Stimulated activated naive CD4-positive, alpha-beta T cell treated with Interleukin-2 at 50 U/mL for 16 hours (primary cell): ENCODE results near the gene CCNL2.
"Not testable (repeated sequence)": the region's sequence is repeated elsewhere in the genome, so short reads cannot be mapped to it uniquely, and the experiment has no call there.

Experiments used
- DNase-seq: peaks from one replicate; lab custom pipeline; 2025; lab: John Stamatoyannopoulos, UW

CCNL2 gene

DNA sequence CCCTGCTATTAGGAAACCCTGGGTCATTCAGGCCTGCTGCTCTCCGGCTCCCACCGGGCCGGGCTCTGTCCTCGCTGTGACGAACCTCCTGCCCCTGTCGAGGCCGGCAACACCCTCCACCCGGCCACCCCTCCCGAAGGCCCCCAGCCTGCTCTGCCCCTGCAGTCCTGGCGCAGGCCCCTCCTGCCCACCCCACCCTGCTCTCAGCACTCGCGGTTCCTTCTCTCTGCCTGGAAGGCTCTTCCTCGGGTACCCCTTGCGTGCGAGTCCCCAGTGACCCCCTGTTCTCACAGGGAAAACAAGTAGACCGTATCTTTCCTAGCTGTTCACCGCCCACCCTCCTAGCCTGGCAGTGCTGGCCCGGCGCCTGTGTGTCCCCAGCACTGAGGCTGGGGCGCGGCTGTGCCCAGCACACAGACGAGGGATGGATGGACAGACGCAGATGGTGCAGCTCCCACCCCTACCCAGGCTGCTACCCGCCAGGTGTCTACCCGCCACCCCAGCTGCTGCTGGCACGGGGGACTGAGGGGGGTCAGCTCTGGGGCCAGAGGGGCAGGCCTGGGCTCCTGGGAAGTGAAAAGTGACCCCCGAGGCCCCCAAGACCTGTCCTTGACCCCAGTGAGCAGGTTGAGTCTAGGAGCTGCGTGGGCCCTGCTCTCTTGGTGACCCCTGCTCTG lies 33.3 kb upstream of the CCNL2 start:
- DNase-seq: no peak

DNA sequence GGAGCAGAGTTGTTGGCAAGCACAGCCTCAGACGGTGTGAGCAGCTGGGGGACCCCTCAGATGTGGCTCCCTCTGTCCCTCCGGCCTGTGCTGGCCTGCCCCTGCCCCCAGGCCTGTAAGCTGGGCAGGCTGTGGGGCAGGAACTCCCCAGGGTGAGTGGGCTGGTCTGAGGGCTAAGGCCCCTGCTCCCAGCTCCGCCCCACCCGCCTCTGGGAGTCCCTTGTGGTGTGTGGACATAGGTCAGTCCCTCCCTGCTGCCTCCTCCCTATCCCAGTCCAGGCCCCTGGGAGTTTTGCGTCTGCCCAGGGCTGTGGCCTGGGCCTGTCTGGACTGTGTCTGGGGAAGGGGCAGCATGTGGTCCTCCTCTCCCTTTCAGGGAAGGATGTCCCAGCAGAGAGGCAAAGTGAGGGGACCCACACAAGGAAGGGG lies 32.7 kb upstream of the CCNL2 start:
- no peak for DNase-seq

DNA sequence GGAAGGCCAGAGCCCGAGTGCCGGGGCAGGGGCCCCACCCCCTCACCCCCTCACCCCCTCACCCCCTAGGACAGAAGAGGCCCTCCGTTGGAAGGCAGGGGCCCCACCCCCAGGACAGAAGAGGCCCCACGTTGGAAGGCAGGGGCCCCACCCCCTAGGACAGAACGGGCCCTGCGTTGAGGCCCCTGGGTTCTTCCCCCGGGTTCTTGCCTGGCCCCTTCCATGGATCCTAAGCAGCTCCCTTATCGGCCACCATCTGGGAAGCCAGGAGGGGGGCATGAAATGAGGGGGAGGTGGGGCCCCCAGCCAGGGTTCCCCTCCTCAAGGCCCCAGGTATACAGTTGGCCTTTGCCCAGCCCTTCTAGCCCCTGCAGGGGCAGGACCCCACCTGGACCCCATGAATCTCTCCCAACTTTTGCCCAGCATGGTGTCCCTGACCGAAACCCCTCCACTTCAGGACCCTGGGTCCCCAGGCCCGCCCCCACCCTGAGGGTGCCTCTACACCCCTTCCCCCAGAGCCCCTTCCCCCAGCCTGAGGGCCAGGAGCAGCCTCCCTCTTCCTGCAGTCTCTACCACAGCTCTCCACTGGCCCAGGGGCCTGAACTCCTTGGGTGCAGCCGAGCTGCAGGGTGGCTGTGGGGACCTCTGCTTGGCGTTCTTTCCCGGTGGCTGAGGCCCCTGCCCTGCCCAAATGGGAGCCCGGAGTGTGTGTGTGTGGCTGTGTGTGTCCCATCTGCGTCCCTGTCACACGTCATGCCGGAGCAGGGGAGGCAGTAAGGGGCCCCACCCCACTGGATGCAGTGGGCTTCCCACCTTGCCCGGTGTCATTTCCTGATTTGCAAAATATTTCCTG lies 32.1 kb upstream of the CCNL2 start:
- no peak for DNase-seq

DNA sequence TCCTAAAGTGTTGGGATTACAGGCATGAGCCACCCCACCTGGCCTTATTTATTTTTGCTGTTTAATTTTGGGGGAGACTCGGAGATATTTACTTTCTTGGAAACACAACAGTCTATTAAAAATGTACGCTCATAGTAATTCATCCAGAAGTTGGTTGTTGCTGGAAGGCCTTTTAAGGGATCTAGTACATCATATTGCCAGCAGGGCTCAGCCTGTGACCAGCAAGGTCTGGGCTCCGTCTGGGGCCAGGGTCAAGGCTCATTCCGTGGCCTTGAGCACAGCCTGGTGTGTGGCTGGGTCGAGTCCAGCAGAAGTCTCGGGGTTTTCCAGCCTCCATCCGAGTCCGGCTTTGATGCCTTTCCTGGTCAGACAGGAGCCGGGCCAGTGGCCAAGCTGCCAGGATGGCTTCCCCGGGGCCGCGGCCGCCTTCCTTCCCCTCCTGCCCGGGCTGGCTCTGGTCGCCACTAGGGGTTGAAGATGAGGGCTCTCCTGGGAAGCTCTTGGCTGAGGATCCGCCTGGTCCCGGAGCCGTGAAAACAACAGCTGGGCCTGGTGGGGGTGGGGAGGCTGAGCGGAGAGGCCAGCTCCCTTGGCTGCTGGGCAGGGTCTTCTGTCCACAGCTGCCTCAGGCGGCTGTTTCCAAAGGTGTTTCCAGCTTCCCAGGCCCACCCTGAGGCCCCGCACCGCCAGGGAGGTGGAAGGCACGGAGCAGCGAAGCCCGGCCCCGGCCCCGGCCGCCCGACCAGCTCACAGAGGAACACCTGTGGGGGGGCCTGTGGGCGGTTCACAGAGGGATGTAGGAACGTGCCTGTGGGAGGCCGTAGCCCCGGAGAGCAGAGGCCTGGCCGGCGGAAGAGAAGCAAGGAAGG lies 31.2 kb upstream of the CCNL2 start:
- no peak for DNase-seq

DNA sequence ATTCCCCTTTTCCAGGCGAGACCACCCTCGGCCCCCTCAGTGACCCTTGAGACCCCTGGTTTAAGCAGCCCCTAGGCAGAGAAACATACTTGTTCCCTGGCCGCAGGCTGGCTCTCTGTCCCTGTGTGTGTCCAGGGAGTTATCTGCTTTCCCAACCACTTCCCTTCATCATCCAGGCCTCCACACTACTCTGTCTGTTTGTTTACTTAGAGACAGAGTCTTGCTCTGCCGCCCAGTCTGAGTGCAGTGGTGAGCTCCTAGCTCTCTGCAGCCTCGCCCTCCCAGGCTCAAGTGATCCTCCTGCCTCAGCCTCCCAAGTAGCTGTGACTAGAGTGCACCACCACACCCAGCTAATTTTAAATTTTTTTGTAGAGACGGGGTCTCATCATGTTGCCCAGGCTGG lies 30.5 kb upstream of the CCNL2 start:
- DNase-seq: no peak

DNA sequence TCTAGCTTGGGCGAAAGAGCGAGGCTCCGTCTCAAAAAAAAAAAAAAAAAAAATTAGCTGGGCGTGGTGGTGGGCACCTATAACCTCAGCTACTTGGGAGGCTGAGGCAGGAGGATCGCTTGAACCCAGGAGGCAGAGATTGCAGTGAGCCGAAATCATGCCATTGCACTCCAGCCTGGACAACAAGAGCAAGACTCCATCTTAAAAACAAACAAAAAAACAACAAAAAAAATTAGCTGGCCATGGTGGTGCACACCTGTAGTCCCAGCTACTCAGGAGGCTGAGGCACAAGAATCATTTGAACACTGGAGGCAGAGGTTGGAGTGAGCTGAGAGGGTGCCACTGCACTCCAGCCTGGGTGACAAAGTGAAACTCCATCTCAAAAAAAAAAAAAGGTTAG lies 29.8 kb upstream of the CCNL2 start:
- DNase-seq: not testable (repeated sequence)

DNA sequence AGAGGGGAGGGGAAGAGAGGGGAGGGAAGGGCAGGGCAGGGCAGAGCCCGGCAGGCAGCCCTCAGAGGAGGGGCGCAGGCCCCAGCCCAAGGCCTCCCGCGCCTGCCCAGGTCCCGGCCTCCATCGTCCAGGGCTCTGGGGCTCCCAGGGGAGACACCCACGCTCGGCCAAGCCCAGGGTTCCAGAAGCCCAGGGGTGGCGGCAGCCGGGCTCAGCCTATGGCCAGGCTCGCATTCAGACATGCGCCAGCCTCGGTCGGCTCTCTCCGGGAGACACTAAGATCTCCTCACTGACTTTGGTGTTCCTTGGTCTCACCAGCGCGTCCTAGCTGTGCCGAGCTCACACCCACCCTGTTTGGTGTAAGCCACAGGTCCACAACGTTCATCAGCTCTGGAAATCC lies 29.0 kb upstream of the CCNL2 start:
- no peak for DNase-seq

DNA sequence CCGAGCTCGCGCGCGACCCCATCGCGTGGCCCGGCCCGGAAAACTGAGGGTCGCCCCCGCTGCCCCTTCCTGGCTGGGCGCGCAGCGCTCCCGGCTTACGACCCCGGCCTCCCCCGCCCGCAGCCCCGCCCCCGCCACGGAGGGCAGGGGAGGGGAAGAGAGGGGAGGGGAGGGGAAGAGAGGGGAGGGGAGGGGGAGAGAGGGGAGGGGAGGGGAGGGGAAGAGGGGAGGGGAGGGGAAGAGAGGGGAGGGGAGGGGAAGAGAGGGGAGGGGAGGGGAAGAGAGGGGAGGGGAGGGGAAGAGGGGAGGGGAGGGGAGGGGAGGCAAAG lies 28.6 kb upstream of the CCNL2 start:
- DNase-seq: no peak

DNA sequence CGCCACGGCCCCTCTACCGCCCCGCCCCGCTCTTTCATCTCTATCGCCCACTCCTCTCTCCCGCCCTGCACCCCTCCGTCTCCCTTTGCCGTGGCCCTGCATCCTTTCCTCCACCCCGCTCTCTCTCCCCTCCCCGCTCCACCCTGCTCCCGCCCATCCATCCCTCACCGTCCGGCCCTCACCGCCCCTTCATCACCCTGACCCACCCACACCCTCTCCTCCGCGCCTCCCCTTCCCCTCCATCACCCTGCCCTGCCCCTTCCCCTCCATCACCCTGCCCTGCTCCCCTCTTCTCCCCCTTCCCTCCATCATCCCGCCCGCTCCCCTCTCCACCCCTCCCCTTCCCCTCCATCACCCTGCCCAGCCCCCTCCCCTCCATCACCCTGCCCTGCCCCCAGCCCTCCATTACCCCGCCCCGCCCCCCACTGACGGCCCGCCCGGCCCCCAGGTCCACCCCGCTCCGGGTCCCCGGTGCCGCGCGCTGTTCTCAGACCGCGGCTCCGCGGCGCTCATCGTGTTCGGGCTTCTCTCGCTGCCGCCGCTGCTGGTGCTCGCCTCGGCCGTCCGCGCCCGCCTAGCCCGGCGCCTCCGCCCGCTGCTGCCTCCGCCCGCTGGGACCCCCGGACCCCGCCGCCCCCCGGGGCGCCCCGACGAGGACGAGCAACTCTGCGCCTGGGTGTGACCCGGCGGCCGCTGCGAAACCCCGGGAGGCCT lies 28.1 kb upstream of the CCNL2 start:
- DNase-seq: no peak

DNA sequence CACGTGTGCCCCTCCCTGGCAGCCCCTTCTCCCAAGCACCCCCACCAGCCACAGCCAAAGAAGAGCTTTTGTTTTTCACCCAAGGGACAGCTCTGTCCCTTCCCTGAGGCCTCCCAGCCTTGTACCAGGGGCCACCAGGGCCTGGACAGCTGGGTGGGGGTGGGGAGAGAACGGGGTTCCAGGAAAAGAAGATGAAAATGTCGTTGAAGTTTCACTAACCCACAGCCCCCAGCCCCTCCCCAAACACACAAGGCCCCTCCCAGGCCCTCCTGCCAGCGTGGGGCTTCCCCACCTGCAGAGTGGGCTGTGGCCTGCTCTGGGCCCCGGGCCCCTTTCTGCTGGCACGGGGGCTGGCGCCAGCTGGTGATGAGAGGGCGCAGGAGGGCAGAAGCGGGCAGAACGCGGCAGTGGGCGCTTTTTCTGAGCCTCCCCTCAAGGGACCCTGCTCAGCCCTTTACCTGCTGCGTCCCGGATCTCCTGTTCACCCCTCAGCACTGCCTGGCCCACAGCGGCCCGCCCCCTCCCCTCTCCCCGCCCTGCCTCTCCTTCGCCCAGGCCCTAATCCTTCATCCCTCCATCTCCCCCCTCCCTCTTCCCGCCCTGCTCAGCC lies 27.5 kb upstream of the CCNL2 start:
- DNase-seq: no peak

DNA sequence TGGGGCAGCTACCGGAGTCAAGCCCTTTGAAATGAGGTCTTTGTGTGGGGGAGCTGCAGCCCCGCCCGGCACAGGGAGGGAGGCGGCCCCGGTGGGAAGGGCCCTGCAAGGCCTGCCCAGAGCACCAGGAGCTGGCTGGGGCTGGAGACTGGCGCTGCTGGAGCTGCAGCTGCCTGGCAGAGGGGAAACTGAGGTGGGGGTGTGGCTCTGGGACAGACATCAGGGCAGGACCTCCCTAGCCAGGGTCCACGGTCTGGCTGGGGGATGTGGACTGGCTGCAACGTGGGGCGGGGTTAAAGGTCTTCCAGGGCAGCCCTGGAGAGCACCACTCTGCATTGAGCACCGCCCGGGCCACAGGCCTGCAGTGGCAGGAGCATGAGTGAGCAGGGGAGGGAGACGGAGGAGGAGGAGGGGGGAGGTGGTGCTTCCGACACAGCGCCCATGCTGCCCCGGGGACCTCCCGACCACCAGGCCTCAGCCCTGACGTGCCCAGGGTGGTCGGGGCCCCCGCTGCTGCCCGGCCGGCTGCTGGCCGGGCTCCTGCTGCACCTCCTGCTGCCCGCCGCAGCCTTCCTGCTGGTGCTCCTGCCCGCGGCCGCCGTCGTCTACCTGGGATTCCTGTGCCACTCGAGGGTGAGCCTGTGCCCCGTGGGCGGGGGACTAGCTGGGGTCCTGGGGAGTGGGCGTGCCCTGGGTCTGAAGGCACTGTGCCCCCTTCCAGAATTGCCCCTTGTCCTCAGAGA lies 26.8 kb upstream of the CCNL2 start:
- no peak for DNase-seq

DNA sequence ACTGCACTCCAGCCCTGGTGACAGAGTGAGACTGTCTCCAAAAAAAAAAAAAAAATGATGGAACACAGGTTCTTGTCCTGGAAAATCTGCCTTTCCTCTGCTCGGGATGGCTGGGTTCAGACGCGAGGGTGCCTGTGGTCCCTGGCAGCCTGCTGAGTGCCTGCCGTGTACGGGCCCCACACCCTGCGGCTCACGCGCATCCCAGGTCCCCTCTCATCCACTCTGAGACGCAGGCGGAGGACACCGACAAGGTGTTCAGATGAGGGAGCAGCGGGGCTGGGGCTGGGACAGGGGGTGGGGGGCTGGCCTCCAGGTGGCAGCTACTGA lies 26.3 kb upstream of the CCNL2 start:
- no peak for DNase-seq

DNA sequence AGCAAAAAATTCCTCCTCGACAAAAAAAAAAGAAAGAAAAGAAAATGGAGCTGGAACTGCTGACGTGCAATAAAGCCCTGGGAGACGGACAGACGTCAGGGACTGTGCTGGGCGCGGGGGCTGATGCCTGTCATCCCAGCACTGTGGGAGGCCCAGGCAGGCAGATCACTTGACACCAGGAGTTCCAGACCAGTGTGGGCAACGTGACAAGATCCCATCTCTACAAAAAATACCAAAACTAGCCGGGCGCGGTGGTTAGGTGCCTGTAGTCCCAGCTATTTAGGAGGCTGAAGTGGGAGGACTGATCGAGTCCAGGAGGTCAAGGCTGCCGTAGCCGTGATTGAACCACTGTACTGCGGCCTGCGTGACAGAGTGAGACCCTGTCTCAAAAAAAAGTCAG lies 25.6 kb upstream of the CCNL2 start:
- no peak for DNase-seq

DNA sequence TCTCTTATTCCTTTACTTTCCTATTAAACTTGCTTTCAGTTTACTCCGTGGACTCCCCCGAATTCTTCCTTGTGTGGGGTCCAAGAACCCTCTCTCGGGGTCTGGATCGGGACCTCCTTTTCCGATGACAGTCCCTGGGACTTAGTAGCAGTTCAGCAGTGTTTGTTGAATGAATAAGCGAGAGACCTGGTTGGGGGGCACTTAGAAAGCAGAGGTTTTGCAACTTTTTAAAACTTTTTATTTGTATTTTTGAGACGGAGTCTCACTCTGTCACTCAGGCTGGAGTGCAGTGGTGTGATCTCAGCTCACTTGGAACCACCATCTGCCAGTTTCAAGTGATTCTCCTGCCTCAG lies 24.1 kb upstream of the CCNL2 start:
- no peak for DNase-seq

DNA sequence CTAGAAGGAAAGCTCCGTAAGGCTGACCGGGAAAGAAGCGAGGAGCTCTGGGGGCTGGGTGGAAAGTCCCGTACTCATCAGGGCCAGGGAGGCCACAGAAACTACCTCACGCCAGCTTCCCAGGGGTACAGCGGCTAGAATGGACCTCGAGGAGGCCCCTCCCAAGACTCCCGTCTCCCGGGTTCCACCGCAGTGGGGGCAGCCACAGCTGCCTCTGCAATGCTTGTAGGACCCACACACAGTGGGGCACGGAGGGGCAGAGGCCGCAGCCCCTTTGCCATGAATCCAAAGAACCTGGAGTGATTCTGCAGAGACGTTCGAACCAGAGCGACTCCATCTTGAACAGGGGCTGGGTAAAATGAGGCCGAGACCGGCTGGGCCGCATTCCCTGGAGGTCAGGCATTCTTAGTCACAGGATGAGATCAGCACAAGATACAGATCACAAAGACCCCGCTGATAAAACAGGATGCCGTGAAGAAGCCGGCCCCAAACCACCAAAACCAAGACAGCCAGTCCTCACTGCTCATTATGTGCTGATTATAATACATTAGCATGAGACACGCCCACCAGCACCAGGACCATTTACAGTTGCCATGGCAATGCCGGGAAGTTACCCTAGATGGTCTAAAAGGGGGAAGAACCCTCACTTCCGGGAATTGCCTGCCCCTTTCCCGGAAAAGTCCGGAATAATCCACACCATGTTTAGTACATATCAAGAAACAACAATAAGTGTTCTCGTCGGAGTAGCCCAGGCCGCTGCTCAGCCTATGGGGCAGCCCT lies 23.5 kb upstream of the CCNL2 start:
- DNase-seq: no peak

DNA sequence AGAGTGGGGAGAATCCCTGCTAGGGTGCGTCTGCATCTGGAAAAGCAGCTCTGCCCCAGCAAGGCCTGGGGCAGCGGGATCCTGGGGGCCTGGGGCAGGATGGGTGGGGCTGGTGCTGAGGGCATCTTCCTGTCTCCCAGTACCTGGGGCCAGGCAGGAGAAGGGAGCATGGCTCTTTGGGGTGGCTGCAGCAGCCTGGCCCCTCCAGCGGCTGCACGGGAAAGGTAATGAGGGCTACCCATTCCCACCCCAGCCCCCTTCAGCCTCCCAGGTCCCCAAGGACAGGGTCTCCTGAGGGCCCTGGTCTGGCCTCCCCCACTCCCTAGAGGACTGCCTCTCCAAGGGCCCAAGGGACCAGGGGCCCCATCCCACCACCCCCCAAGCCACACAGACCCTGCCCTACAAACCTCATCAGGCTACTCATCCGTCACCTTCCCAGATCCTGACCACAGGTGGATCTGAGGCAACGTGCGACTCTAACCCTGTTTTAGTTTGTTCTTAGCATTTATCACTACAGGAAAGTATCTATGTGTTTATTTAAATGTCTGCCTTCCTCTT lies 22.9 kb upstream of the CCNL2 start:
- no peak for DNase-seq

DNA sequence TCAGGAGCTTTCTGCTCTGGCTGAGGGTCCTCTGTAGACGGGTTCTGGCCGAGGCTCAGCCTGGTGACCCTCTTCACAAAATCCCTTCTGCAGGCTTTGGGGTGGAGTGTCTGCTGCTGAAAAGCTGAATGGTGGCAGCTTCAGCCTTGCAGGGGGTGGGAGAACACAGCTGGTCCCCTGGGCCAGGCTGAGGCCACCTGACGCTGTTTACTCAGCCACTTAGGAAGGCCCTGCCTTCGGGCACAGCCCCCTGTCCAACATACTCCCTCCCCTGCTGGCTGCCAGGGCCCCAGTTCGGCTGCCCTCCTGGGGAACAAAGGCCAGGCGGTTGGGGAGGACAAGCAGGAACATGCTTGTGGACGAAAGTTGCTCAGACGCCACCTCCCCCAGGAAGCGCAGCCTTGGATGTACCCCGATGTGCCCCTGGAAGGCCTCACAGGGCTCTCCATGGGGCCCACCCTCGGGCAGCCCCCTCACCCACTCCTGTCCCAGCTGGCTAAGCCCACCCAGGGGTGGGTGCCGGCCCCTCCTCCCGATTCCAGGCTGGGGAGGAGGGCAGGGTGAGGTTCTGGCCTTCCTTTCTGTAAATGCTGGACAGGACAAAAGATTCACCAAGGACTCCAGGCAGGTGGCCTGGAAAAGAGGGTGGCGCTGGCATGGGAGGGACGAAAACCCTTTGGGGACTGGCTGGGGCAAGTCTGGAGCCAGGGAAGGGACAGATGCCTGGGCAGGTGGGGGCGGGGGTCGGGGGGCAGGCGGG lies 22.2 kb upstream of the CCNL2 start, which contains the start of gene ANKRD65:
Gene ANKRD65 (minus strand): TSS at position 130 of the 760 bp plus-strand sequence. CDS start 271 bp downstream, outside the sequence.
- no peak for DNase-seq

DNA sequence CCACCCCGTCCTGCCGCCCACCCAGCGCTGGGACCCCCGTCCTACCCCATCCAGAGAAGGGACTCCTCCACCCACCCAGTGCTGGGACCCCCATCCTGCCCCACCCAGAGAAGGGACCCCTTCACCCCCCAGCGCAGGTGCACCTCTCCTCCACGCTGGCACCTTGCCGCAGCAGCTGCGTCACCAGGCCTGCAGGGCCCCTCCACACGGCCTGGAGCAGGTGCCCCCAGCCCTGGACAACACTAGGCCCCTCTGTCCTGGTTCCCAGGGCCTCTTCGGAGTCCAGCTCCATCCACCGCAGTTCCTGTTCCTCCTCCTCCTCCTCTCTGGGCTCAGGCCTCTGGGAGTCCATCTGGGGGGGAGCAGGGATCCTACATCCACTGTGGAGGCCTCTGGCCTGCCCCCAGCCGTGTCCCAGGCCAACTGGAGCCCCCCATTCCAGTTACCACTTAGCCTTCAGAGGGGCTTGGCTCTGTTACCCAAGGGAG lies 21.6 kb upstream of the CCNL2 start:
- DNase-seq: no peak
